ENCODE results near the gene SLC17A7. TPM values are rescaled to one million over a fixed set of nuclear protein-coding genes. Genes with fewer than 3 reads are reported as not detected.

SLC17A7 gene
- total and polyA plus RNA-seq, 2 donors (not counting 1 experiment from before 2014, with no cell fraction given): 0.08 to 0.33 TPM

- Histone ChIP-seq H3K27me3 (ENCODE audit: control insufficient read depth, insufficient read depth, low read length) (no peaks in the 10 kb centered on the region), H3K36me3 (ENCODE audit: control insufficient read depth, insufficient read depth, low read length) (no peaks in the 10 kb centered on the region), H2AFZ (ENCODE audit: low read length) (no peak overlapping the region), H3K9me3 (ENCODE audit: control insufficient read depth, insufficient read depth, low read depth, low read length) (no peaks in the 10 kb centered on the region), H3K4me1 (ENCODE audit: control insufficient read depth, extremely low read depth, insufficient read depth, low read length) (no peaks in the 10 kb centered on the region), H3K79me2 (ENCODE audit: control insufficient read depth, insufficient read depth, low read length) (no peaks in the 10 kb centered on the region), H3K4me3 (replicated peaks in 1 of 4; ENCODE audit: control extremely low read depth in 1 of 4, insufficient read depth in 1 of 4, low read depth in 3 of 4, low read length in 4 of 4) (no peak overlapping the region), H4K20me1 (ENCODE audit: control insufficient read depth, extremely low read depth, insufficient read depth, low read length) (no peaks in the 10 kb centered on the region), H3K4me2 (ENCODE audit: extremely low read depth, insufficient read depth, low read length) (no peak overlapping the region), H3K27ac (ENCODE audit: insufficient read depth, low read length) (no peak overlapping the region), H3K9ac (ENCODE audit: insufficient read depth, low read length) (no peak overlapping the region)
- TF ChIP-seq CTCF (conservative IDR thresholded peaks at IDR 0.05 in 1 of 2, IDR thresholded peaks at IDR 0.05 in 1 of 2; ENCODE audit: low read depth in 1 of 2, low read length in 2 of 2): no peak
- TF ChIP-seq EZH2 (IDR thresholded peaks at IDR 0.05; ENCODE audit: low read length, missing control alignments): no peak
- DNase-seq (ENCODE audit: low read depth in 2 of 2): no peak
Observed at GRCh38 chr19:49459388-49459787, 18.1 kb upstream of the SLC17A7 start.

- no peaks in the 10 kb centered on the region for H3K79me2 ChIP-seq (ENCODE audit: control insufficient read depth, insufficient read depth, low read length)
- H3K27ac ChIP-seq (ENCODE audit: insufficient read depth, low read length): peak overlapping the region; percentile 28
- no peak overlapping the region for H3K4me2 ChIP-seq (ENCODE audit: extremely low read depth, insufficient read depth, low read length)
- no peak for TF ChIP-seq CTCF (conservative IDR thresholded peaks at IDR 0.05 in 1 of 2, IDR thresholded peaks at IDR 0.05 in 1 of 2; ENCODE audit: low read depth in 1 of 2, low read length in 2 of 2)
- no peaks in the 10 kb centered on the region for H3K9me3 ChIP-seq (ENCODE audit: control insufficient read depth, insufficient read depth, low read depth, low read length)
- no peak overlapping the region for H2AFZ ChIP-seq (ENCODE audit: low read length)
- no peak for DNase-seq (ENCODE audit: low read depth in 2 of 2)
- H3K4me1 ChIP-seq (ENCODE audit: control insufficient read depth, extremely low read depth, insufficient read depth, low read length): no peaks in the 10 kb centered on the region
- H4K20me1 ChIP-seq (ENCODE audit: control insufficient read depth, extremely low read depth, insufficient read depth, low read length): no peaks in the 10 kb centered on the region
- no peaks in the 10 kb centered on the region for H3K27me3 ChIP-seq (ENCODE audit: control insufficient read depth, insufficient read depth, low read length)
- H3K9ac ChIP-seq (ENCODE audit: insufficient read depth, low read length): no peak overlapping the region
- no peak overlapping the region for H3K4me3 ChIP-seq (replicated peaks in 1 of 4; ENCODE audit: control extremely low read depth in 1 of 4, insufficient read depth in 1 of 4, low read depth in 3 of 4, low read length in 4 of 4)
- H3K36me3 ChIP-seq (ENCODE audit: control insufficient read depth, insufficient read depth, low read length): no peaks in the 10 kb centered on the region
Observed at GRCh38 chr19:49458567-49458903, 17.2 kb upstream of the SLC17A7 start.

GRCh38 chr19:49456326-49456725, 15.0 kb upstream of the SLC17A7 start:
- Histone ChIP-seq H3K4me1 (ENCODE audit: control insufficient read depth, extremely low read depth, insufficient read depth, low read length) (no peaks in the 10 kb centered on the region), H4K20me1 (ENCODE audit: control insufficient read depth, extremely low read depth, insufficient read depth, low read length) (no peaks in the 10 kb centered on the region), H3K4me3 (replicated peaks in 1 of 4; ENCODE audit: control extremely low read depth in 1 of 4, insufficient read depth in 1 of 4, low read depth in 3 of 4, low read length in 4 of 4) (no peak overlapping the region), H3K79me2 (ENCODE audit: control insufficient read depth, insufficient read depth, low read length) (peaks cover 2% of the 10 kb centered on the region), H2AFZ (ENCODE audit: low read length) (no peak overlapping the region), H3K9me3 (ENCODE audit: control insufficient read depth, insufficient read depth, low read depth, low read length) (no peaks in the 10 kb centered on the region), H3K27ac (ENCODE audit: insufficient read depth, low read length) (no peak overlapping the region), H3K4me2 (ENCODE audit: extremely low read depth, insufficient read depth, low read length) (no peak overlapping the region), H3K36me3 (ENCODE audit: control insufficient read depth, insufficient read depth, low read length) (no peaks in the 10 kb centered on the region), H3K9ac (ENCODE audit: insufficient read depth, low read length) (no peak overlapping the region), H3K27me3 (ENCODE audit: control insufficient read depth, insufficient read depth, low read length) (no peaks in the 10 kb centered on the region)
- no peak for TF ChIP-seq CTCF (conservative IDR thresholded peaks at IDR 0.05 in 1 of 2, IDR thresholded peaks at IDR 0.05 in 1 of 2; ENCODE audit: low read depth in 1 of 2, low read length in 2 of 2)
- no peak for TF ChIP-seq EZH2 (IDR thresholded peaks at IDR 0.05; ENCODE audit: low read length, missing control alignments)
- DNase-seq (ENCODE audit: low read depth in 2 of 2): no peak

All from fibroblast of lung (primary cell).